ENCODE data around the gene SAMSN1. TPM values are rescaled to one million over a fixed set of nuclear protein-coding genes. Genes with fewer than 3 reads are reported as not detected.

SAMSN1 gene
- total and polyA plus RNA-seq, 9 of the 15 experiments (the other 6 are each of a cell fraction or from before 2014, with no cell fraction given) = 101 to 223 (median 159) TPM

DNA sequence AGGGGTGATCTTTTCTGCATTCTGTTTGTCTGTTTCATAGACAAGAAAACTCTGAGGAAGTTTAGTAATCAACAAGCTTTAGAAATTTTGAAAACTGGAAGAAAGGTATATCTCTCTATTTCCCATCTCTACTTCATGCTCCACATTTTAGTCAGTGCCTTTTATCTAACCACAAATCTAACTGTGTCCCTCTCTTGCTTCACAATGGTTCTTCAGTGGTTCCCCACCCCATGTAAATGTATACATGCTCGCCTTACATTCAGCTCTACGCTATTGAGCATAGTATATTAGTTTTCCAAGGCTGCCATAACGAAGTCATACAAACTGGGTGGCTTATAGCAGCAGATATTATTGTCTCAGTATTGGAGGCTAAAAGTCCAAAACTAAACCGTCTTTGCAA is 14.4 kb upstream of the SAMSN1 start:
- Histone ChIP-seq H3K4me2 (ENCODE audit: insufficient read depth, low read length) (no peak overlapping the region), H2AFZ (ENCODE audit: low read depth, low read length) (no peak overlapping the region), H3K79me2 (ENCODE audit: control insufficient read depth, insufficient read depth, low read length) (no peaks in the 10 kb centered on the region), H3K4me1 (replicated peaks in 1 of 2; ENCODE audit: control insufficient read depth in 2 of 2, insufficient read depth in 2 of 2, low read length in 2 of 2) (peaks cover 0 to 10% of the 10 kb centered on the region in 2 experiments; a peak in 2 of 5 replicates), H3K9me3 (replicated peaks; ENCODE audit: control insufficient read depth, insufficient read depth, low read depth, low read length) (peaks cover 12% of the 10 kb centered on the region), H4K20me1 (replicated peaks; ENCODE audit: control insufficient read depth, insufficient read depth, low read length) (no peaks in the 10 kb centered on the region), H3K27ac (ENCODE audit: extremely low read depth, low read depth, low read length) (no peak overlapping the region), H3K4me3 (no peak overlapping the region), H3K36me3 (ENCODE audit: control insufficient read depth, insufficient read depth, low read length) (no peaks in the 10 kb centered on the region), H3K9ac (ENCODE audit: insufficient read depth in 1 of 2, low read depth in 2 of 2, low read length in 2 of 2) (no peak overlapping the region), H3K27me3 (ENCODE audit: control insufficient read depth in 2 of 2, insufficient read depth in 2 of 2, low read length in 2 of 2) (no peaks in the 10 kb centered on the region), H3K9me1 (ENCODE audit: control insufficient read depth, insufficient read depth, low read length) (no peaks in the 10 kb centered on the region)
- intact Hi-C loops (cut with micrococcal nuclease) = no loop called here
- BruUV-seq (replicated peaks) = no TSS peak
- TF ChIP-seq CEBPB (tag; IDR thresholded peaks at IDR 0.05) (peak; percentile 11; the same call in 1 of the 2 replicates), ZNF23 (CRISPR knock-in tag; IDR thresholded peaks at IDR 0.05) (no peak), MCM5 (IDR thresholded peaks at IDR 0.05; ENCODE audit: low read depth) (no peak)
- DNase-seq (ENCODE audit: extremely low read depth in 1 of 4, low spot score in 3 of 4) = no peak
- FAIRE-seq = no peak
- ChIA-PET POLR2A (no interaction called here), CTCF (ENCODE audit: low intra/inter-chr PET ratio) (no interaction called here)
- no peak for ATAC-seq
- in situ Hi-C loops (cut with MboI) = no loop called here
- whole genome bisulfite sequencing (ENCODE audit: insufficient coverage, low coverage, missing lambda C conversion rate) = 70% methylated on average over 4 of the region's 4 CpGs

DNA sequence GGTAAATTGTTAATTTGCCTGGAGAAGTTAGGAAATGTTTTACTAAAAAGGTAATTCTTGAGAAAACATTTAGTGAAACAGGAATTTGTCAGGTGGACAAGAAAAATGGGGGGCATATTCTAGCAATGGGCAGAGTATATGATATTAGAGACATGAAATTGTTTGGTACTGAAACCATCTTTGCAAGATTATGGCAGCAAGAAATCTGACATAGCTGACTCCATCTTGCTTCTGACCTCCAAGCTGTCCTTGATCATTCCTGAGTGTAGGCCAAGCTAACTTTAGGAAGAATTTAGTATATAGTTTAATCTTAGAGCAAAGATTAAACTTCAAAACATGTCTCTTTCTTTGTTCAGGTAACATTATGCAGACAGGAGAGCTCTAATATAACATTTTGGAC is 14.0 kb upstream of the SAMSN1 start:
- Histone ChIP-seq H3K4me2 (ENCODE audit: insufficient read depth, low read length) (no peak overlapping the region), H2AFZ (ENCODE audit: low read depth, low read length) (no peak overlapping the region), H3K9me3 (replicated peaks; ENCODE audit: control insufficient read depth, insufficient read depth, low read depth, low read length) (peaks cover 12% of the 10 kb centered on the region), H3K9ac (ENCODE audit: insufficient read depth in 1 of 2, low read depth in 2 of 2, low read length in 2 of 2) (no peak overlapping the region), H3K4me3 (no peak overlapping the region), H4K20me1 (replicated peaks; ENCODE audit: control insufficient read depth, insufficient read depth, low read length) (no peaks in the 10 kb centered on the region), H3K27me3 (ENCODE audit: control insufficient read depth in 2 of 2, insufficient read depth in 2 of 2, low read length in 2 of 2) (no peaks in the 10 kb centered on the region), H3K27ac (ENCODE audit: extremely low read depth, low read depth, low read length) (no peak overlapping the region), H3K4me1 (replicated peaks in 1 of 2; ENCODE audit: control insufficient read depth in 2 of 2, insufficient read depth in 2 of 2, low read length in 2 of 2) (peaks cover 0 to 6% of the 10 kb centered on the region in 2 experiments; a peak in 2 of 5 replicates), H3K36me3 (ENCODE audit: control insufficient read depth, insufficient read depth, low read length) (no peaks in the 10 kb centered on the region), H3K9me1 (ENCODE audit: control insufficient read depth, insufficient read depth, low read length) (no peaks in the 10 kb centered on the region), H3K79me2 (ENCODE audit: control insufficient read depth, insufficient read depth, low read length) (no peaks in the 10 kb centered on the region)
- DNase-seq (ENCODE audit: extremely low read depth in 1 of 4, low spot score in 3 of 4) (no peak), FAIRE-seq (no peak), ATAC-seq (no peak)
- in situ Hi-C loops (cut with MboI) = no loop called here
- intact Hi-C loops (cut with micrococcal nuclease) = no loop called here
- CTCF ChIA-PET (ENCODE audit: low intra/inter-chr PET ratio) = no interaction called here
- POLR2A ChIA-PET = no interaction called here
- BruUV-seq (replicated peaks) = no TSS peak
- TF ChIP-seq, protein P1, sequence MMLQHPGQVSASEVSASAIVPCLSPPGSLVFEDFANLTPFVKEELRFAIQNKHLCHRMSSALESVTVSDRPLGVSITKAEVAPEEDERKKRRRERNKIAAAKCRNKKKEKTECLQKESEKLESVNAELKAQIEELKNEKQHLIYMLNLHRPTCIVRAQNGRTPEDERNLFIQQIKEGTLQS (IDR thresholded peaks at IDR 0.05) = no peak
- TF ChIP-seq, protein P1 (CRISPR knock-in tag; conservative IDR thresholded peaks at IDR 0.05) = no peak
- TF ChIP-seq NFIX (CRISPR knock-in tag; IDR thresholded peaks at IDR 0.05; ENCODE audit: low read depth) (peak; percentile 17; the same call in 1 of the 2 replicates), E2F3 (CRISPR knock-in tag; IDR thresholded peaks at IDR 0.05) (0 out of 2 replicates have a peak, but pooled peaks have one; percentile 23), TSHZ1 (CRISPR knock-in tag; IDR thresholded peaks at IDR 0.05) (peak; percentile 64), SMAD4 (CRISPR knock-in tag; conservative IDR thresholded peaks at IDR 0.05) (0 out of 2 replicates have a peak, but pooled peaks have one; percentile 33)

Data from K562 (cell line).